OCI-LY7 (cell line): ENCODE measurements around the gene CYP4F2. TPM values are rescaled to one million over a fixed set of nuclear protein-coding genes. Genes with fewer than 3 reads are reported as not detected.

ENCODE experiments used
- BruUV-seq: library from RNA; stranded (reverse); fragments of 400-500 nt; replicated peaks from 2 replicates; lab custom pipeline; 2021; lab: Mats Ljungman, UMichigan
- CTCF ChIA-PET: fragments of 300-600 bp; sonication (Branson Sonifier 250); formaldehyde crosslinking; loops from one replicate; lab custom pipeline; 2022; ENCODE audit warnings: antibody characterized with exemption; ENCODE audit not compliant: unreplicated experiment; lab: Charles Lee
- POLR2A ChIA-PET: fragments of 300-600 bp; sonication (Branson Sonifier 250); formaldehyde crosslinking; loops from one replicate; lab custom pipeline; 2022; ENCODE audit warnings: antibody characterized with exemption; lab: Charles Lee
- DNase-seq: peaks from one replicate; pipeline ENCODE4 v3.0.0-alpha.2; 2015; ENCODE audit warnings: low spot score
- H2AFZ ChIP-seq: fragments of 200-600 bp; sonication (generic), shearing (Covaris generic); 2 replicates; pipeline ENCODE4 v1.6.1; 2014; ENCODE audit warnings: mild to moderate bottlenecking, antibody characterized with exemption, low read length, moderate library complexity
- H3K27ac ChIP-seq: fragments of 200-600 bp; sonication (generic); 2 replicates; pipeline ENCODE4 v1.5.1; 2014; ENCODE audit warnings: mixed run types, low read depth, mild to moderate bottlenecking, moderate library complexity, low read length, inconsistent platforms; ENCODE audit not compliant: poor library complexity, severe bottlenecking
- H3K36me3 ChIP-seq: fragments of 200-600 bp; sonication (generic); 2 replicates; pipeline ENCODE4 v1.6.1; 2014; ENCODE audit warnings: mild to moderate bottlenecking, antibody characterized with exemption, low read length, moderate library complexity, mixed read lengths; ENCODE audit not compliant: insufficient read depth
- H3K4me1 ChIP-seq: fragments of 200-600 bp; sonication (generic); 2 replicates; pipeline ENCODE4 v1.5.1; 2014; ENCODE audit warnings: mild to moderate bottlenecking, low read length; ENCODE audit not compliant: insufficient read depth, poor library complexity, severe bottlenecking
- H3K4me2 ChIP-seq: fragments of 200-600 bp; sonication (generic); 2 replicates; pipeline ENCODE4 v1.6.1; 2014; ENCODE audit warnings: mild to moderate bottlenecking, low read length
- H3K4me3 ChIP-seq: fragments of 200-600 bp; sonication (generic); 2 replicates; pipeline ENCODE4 v1.5.1; 2014; ENCODE audit warnings: mild to moderate bottlenecking, low read depth, low read length; ENCODE audit not compliant: poor library complexity, severe bottlenecking
- H3K79me2 ChIP-seq: fragments of 200-600 bp; sonication (generic); 2 replicates; pipeline ENCODE4 v1.6.1; 2016; ENCODE audit warnings: low read depth, mild to moderate bottlenecking, low read length, moderate library complexity, mixed read lengths; ENCODE audit not compliant: insufficient read depth
- H3K9me2 ChIP-seq: fragments of 200-600 bp; sonication (generic); 2 replicates; pipeline ENCODE4 v1.6.1; 2016; ENCODE audit warnings: mild to moderate bottlenecking, low read length, mixed read lengths; ENCODE audit not compliant: insufficient read depth
- H3K9me3 ChIP-seq: fragments of 200-600 bp; sonication (generic); 2 replicates; pipeline ENCODE4 v1.6.1; 2014; ENCODE audit warnings: mild to moderate bottlenecking, mixed run types, low read length, mixed read lengths
- H4K20me1 ChIP-seq: fragments of 200-600 bp; sonication (generic); 2 replicates; pipeline ENCODE4 v1.6.1; 2014; ENCODE audit warnings: mild to moderate bottlenecking, antibody characterized with exemption, low read length, moderate library complexity, mixed read lengths; ENCODE audit not compliant: insufficient read depth
- EZH2phosphoT487 ChIP-seq: fragments of 200-600 bp; sonication (generic); IDR thresholded peaks from 2 replicates; pipeline ENCODE4 v1.6.1; 2018; ENCODE audit warnings: low read depth, borderline replicate concordance, mild to moderate bottlenecking, mixed run types, antibody characterized with exemption, low read length, moderate library complexity, mixed read lengths
- intact Hi-C: fragments of 100-400 bp; cut with micrococcal nuclease; formaldehyde crosslinking; loops from one replicate; pipeline ENCODE4 v1.10.0; 2022; ENCODE audit not compliant: unreplicated experiment
- total RNA-seq, 2 experiments: library from RNA; depleted of rRNA in 1 of 2; stranded (reverse); fragments of >200 nt in 1 of 2; shearing (Covaris generic) in 1 of 2; gene quantifications; 2 replicates each; pipeline ENCODE4 v1.2.3, GENCODE V29; 2014 to 2022
- TF ChIP-seq, protein P1 (sequence below): fragments of 200-600 bp; sonication (generic); conservative IDR thresholded peaks from 2 replicates; pipeline ENCODE4 v1.5.1; 2014; ENCODE audit warnings: mild to moderate bottlenecking, antibody characterized with exemption, low read length, moderate library complexity, mixed read lengths

The CYP4F2 gene
- total RNA-seq, 2 experiments from 2014 or later, result not detected

DNA sequence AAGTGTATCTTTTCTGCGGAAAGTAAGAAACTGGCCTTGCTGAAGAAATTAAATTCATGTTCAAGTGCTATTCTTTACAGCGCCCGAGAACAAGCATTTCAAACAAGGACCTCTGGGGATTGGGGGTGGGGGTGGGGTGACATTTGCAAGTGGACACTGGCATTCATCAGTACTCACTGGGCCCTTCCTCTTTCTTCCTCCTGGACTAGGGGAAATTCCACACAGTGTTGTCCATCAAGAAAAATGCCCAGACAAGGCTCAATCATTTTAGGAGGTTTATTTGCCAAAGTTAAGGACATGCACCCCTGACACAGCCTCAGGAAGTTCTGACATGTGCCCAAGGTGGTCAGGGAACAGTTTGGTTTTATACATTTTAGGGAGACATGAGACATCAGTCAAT, 59.5 kb downstream of the CYP4F2 start:
- Histone ChIP-seq H2AFZ (no peak overlapping the region), H4K20me1 (no peaks in the 10 kb centered on the region), H3K4me1 (peaks cover 18% of the 10 kb centered on the region), H3K9me3 (no peaks in the 10 kb centered on the region), H3K27ac (no peak overlapping the region), H3K4me2 (peak overlapping the region; percentile 75), H3K36me3 (no peaks in the 10 kb centered on the region), H3K4me3 (peak overlapping the region; percentile 82), H3K9me2 (no peaks in the 10 kb centered on the region), H3K79me2 (no peaks in the 10 kb centered on the region)
- TF ChIP-seq, protein P1, sequence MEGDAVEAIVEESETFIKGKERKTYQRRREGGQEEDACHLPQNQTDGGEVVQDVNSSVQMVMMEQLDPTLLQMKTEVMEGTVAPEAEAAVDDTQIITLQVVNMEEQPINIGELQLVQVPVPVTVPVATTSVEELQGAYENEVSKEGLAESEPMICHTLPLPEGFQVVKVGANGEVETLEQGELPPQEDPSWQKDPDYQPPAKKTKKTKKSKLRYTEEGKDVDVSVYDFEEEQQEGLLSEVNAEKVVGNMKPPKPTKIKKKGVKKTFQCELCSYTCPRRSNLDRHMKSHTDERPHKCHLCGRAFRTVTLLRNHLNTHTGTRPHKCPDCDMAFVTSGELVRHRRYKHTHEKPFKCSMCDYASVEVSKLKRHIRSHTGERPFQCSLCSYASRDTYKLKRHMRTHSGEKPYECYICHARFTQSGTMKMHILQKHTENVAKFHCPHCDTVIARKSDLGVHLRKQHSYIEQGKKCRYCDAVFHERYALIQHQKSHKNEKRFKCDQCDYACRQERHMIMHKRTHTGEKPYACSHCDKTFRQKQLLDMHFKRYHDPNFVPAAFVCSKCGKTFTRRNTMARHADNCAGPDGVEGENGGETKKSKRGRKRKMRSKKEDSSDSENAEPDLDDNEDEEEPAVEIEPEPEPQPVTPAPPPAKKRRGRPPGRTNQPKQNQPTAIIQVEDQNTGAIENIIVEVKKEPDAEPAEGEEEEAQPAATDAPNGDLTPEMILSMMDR, result no peak
- TF ChIP-seq EZH2phosphoT487, result no peak
- ChIA-PET CTCF (no interaction called here), POLR2A (interaction anchor here (0.9 to 1.1 kb wide), 2 partner anchors 9 to 458 kb away, joined by 3 to 5 read pairs; no protein-coding TSS in a partner anchor)
- intact Hi-C loops, result no loop called here
- BruUV-seq, result no TSS peak
- DNase-seq, result no peak

DNA sequence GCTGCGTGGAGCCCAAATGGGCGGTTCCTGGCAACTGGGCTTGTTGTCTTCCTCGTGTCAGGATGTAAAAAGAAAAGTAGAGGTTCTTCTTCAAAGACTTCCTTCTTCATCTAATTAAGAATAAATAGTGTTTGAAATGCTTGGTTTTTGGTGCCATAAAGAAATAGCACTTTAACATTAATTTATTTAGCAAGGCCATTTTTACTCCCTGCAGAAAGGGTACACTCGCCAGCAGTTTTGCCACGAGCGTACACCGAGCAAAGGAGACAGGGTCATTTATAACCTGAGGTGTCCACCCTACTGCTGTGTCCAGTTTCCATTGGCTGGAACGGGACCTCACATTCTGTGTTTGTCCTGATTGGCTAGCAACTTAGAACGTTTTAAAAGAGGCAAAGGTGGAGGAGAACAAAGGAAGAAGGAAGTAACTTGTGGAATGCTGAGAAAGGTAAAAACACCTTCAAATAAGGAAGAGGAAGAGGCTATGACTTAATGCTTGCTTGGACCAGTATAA, 60.6 kb downstream of the CYP4F2 start:
- no peaks in the 10 kb centered on the region for H4K20me1 ChIP-seq
- BruUV-seq, result TSS peak; percentile 100
- H3K4me1 ChIP-seq, result peaks cover 18% of the 10 kb centered on the region
- CTCF ChIA-PET, result no interaction called here
- H3K9me2 ChIP-seq, result no peaks in the 10 kb centered on the region
- DNase-seq, result no peak
- intact Hi-C loops, result loop anchor here (2.0 kb wide), 2 partner anchors 274 to 458 kb away; partner anchors contain the start of genes AKAP8 and RAB8A
- peak overlapping the region; percentile 78 for H2AFZ ChIP-seq
- peak overlapping the region; percentile 75 for H3K4me2 ChIP-seq
- peak overlapping the region; percentile 89 for H3K27ac ChIP-seq
- no peaks in the 10 kb centered on the region for H3K9me3 ChIP-seq
- POLR2A ChIA-PET, result interaction anchor here (0.6 to 1.7 kb wide), 5 partner anchors 10 to 457 kb away, joined by 3 to 5 read pairs (median 4); no protein-coding TSS in a partner anchor
- H3K36me3 ChIP-seq, result no peaks in the 10 kb centered on the region
- H3K79me2 ChIP-seq, result no peaks in the 10 kb centered on the region
- peak overlapping the region; percentile 82 for H3K4me3 ChIP-seq
- no peak for TF ChIP-seq EZH2phosphoT487
- TF ChIP-seq, protein P1, result no peak
